Fibroblast of pulmonary artery (primary cell): ENCODE measurements around the gene ASIC2.

Experiments used
- DNase-seq: peaks from one replicate; pipeline ENCODE4 v3.0.0-alpha.2; 2010; ENCODE audit warnings: low read depth
- H3K4me3 ChIP-seq: replicated peaks from 2 replicates; pipeline ENCODE4 v1.5.1; 2011; ENCODE audit warnings: low read depth, mild to moderate bottlenecking, control low read depth, low read length, moderate library complexity
- CTCF ChIP-seq: IDR thresholded peaks from 2 replicates; pipeline ENCODE4 v1.5.1; 2011; ENCODE audit warnings: mild to moderate bottlenecking, control low read depth, low read length, inconsistent platforms; ENCODE audit errors: missing control alignments

Gene ASIC2

GRCh38 chr17:33197342-33197741 lies 95.8 kb downstream of the ASIC2 start:
- H3K4me3 ChIP-seq = no peak overlapping the region
- no peak for TF ChIP-seq CTCF
- no peak for DNase-seq

- no peak for DNase-seq
- TF ChIP-seq CTCF = no peak
- H3K4me3 ChIP-seq = no peak overlapping the region
Measured at GRCh38 chr17:33196883-33197282, 96.2 kb downstream of the ASIC2 start.

GRCh38 chr17:33192951-33193911 lies 99.9 kb downstream of the ASIC2 start:
- no peak overlapping the region for H3K4me3 ChIP-seq
- DNase-seq = no peak
- TF ChIP-seq CTCF = no peak

- no peak for TF ChIP-seq CTCF
- H3K4me3 ChIP-seq = no peak overlapping the region
- DNase-seq = no peak
Measured at GRCh38 chr17:33183487-33184026, 109.5 kb downstream of the ASIC2 start.

- no peak overlapping the region for H3K4me3 ChIP-seq
- TF ChIP-seq CTCF = no peak
- no peak for DNase-seq
Measured at GRCh38 chr17:33179151-33179550, 113.9 kb downstream of the ASIC2 start.

GRCh38 chr17:33178681-33179080 lies 114.4 kb downstream of the ASIC2 start:
- TF ChIP-seq CTCF = no peak

More at GRCh38 chr17:33178681-33179080, 114.4 kb downstream of the ASIC2 start:
- DNase-seq = no peak
- H3K4me3 ChIP-seq = no peak overlapping the region
